GM18511 (cell line): ENCODE results near the gene FHAD1.

Experiments
- ATAC-seq: cut with Tn5 transposase; IDR thresholded peaks from one replicate; pipeline ENCODE4 v1.9.1; 2021; ENCODE audit warnings: mild to moderate bottlenecking, moderate library complexity; ENCODE audit not compliant: unreplicated experiment

FHAD1 gene

GRCh38 chr1:15343729-15344128 is 96.7 kb downstream of the FHAD1 start:
- no peak for ATAC-seq

GRCh38 chr1:15344380-15344779 is 97.4 kb downstream of the FHAD1 start:
- no peak for ATAC-seq

GRCh38 chr1:15344800-15345704 is 98.0 kb downstream of the FHAD1 start:
- ATAC-seq: no peak

- peak; percentile 77 for ATAC-seq
These were observed 98.8 kb downstream of the FHAD1 start for GRCh38 chr1:15345705-15346345.

GRCh38 chr1:15346346-15347030 is 99.5 kb downstream of the FHAD1 start:
- ATAC-seq: no peak

- no peak for ATAC-seq
These were observed 100.2 kb downstream of the FHAD1 start for GRCh38 chr1:15347182-15347581.

GRCh38 chr1:15348648-15349047 is 101.6 kb downstream of the FHAD1 start:
- ATAC-seq: no peak

- no peak for ATAC-seq
These were observed 102.1 kb downstream of the FHAD1 start for GRCh38 chr1:15349133-15349532.

- no peak for ATAC-seq
These were observed 103.1 kb downstream of the FHAD1 start for GRCh38 chr1:15350151-15350550.

- no peak for ATAC-seq
These were observed 103.7 kb downstream of the FHAD1 start for GRCh38 chr1:15350551-15351200.

- ATAC-seq: no peak
These were observed 104.3 kb downstream of the FHAD1 start for GRCh38 chr1:15351310-15351709.

- no peak for ATAC-seq
These were observed 105.3 kb downstream of the FHAD1 start for GRCh38 chr1:15352128-15352957.

- no peak for ATAC-seq
These were observed 107.0 kb downstream of the FHAD1 start for GRCh38 chr1:15353839-15354579.

- no peak for ATAC-seq
These were observed 107.5 kb downstream of the FHAD1 start for GRCh38 chr1:15354580-15354965.

- no peak for ATAC-seq
These were observed 109.1 kb downstream of the FHAD1 start for GRCh38 chr1:15355968-15356625.

GRCh38 chr1:15357612-15358207 is 110.7 kb downstream of the FHAD1 start:
- no peak for ATAC-seq

GRCh38 chr1:15358565-15359133 is 111.6 kb downstream of the FHAD1 start:
- no peak for ATAC-seq

GRCh38 chr1:15360700-15361099 is 113.7 kb downstream of the FHAD1 start:
- ATAC-seq: no peak
